ENCODE data around the gene MRC1. TPM values are rescaled to one million over a fixed set of nuclear protein-coding genes. Genes with fewer than 3 reads are reported as not detected.

The MRC1 gene
- polyA plus RNA-seq, 2 of the 4 experiments (the other 2 are of a cell fraction) = not detected

- no peak for TF ChIP-seq CEBPB (IDR thresholded peaks at IDR 0.05)
- TF ChIP-seq HOXB13 (CRISPR knock-in tag; IDR thresholded peaks at IDR 0.05; ENCODE audit: low read depth) = no peak
- TF ChIP-seq BCL3 (IDR thresholded peaks at IDR 0.05) = no peak
- Histone ChIP-seq H3K9me3 (no peaks in the 10 kb centered on the region), H3K4me3 (no peak overlapping the region), H3K4me2 (no peak overlapping the region), H3K27ac (no peak overlapping the region), H3K4me1 (no peaks in the 10 kb centered on the region)
- POLR2A ChIA-PET = no interaction called here
- no peak for FAIRE-seq
- no peak for DNase-seq (ENCODE audit: low read depth in 1 of 2, low spot score in 1 of 2)
- no peak for ATAC-seq
- CTCF ChIA-PET = interaction anchor here (1.9 kb wide), 1 partner anchor 9 kb away, joined by 15 read pairs; no protein-coding TSS in a partner anchor
- 24% methylated on average over 3 of the region's 3 CpGs for WGBS (ENCODE audit: missing lambda C conversion rate)
These were observed 47.9 kb downstream of the MRC1 start for GRCh38 chr10:17857040-17857439.

GRCh38 chr10:17859492-17860156 lies 50.5 kb downstream of the MRC1 start:
- POLR2A ChIA-PET = no interaction called here
- H3K27ac ChIP-seq = no peak overlapping the region
- DNase-seq (ENCODE audit: low read depth in 1 of 2, low spot score in 1 of 2) (no peak), FAIRE-seq (no peak), ATAC-seq (no peak)
- no peaks in the 10 kb centered on the region for H3K4me1 ChIP-seq
- no peaks in the 10 kb centered on the region for H3K9me3 ChIP-seq
- CTCF ChIA-PET = no interaction called here
- H3K4me3 ChIP-seq = no peak overlapping the region
- WGBS (ENCODE audit: missing lambda C conversion rate) = 42% methylated on average over 8 of the region's 8 CpGs
- TF ChIP-seq NR3C1 (IDR thresholded peaks at IDR 0.05) (no peak), RCOR1 (IDR thresholded peaks at IDR 0.05; ENCODE audit: low read depth, low read length) (no peak), MYC (IDR thresholded peaks at IDR 0.05; ENCODE audit: borderline replicate concordance, low read length) (no peak), ZSCAN20 (CRISPR knock-in tag; IDR thresholded peaks at IDR 0.05) (no peak), RARB (CRISPR knock-in tag; IDR thresholded peaks at IDR 0.05) (no peak), CEBPB (IDR thresholded peaks at IDR 0.05) (no peak), JUN (IDR thresholded peaks at IDR 0.05) (no peak), ELK1 (IDR thresholded peaks at IDR 0.05; ENCODE audit: low read depth, low read length) (no peak), RAD21 (conservative IDR thresholded peaks at IDR 0.05 in 1 of 2, IDR thresholded peaks at IDR 0.05 in 1 of 2) (no peak), HOXB5 (CRISPR knock-in tag; IDR thresholded peaks at IDR 0.05) (no peak), FOXS1 (CRISPR knock-in tag; IDR thresholded peaks at IDR 0.05) (no peak), ZC3H11A (IDR thresholded peaks at IDR 0.05) (no peak), PHF8 (IDR thresholded peaks at IDR 0.05; ENCODE audit: borderline replicate concordance, low read depth) (no peak), USF2 (IDR thresholded peaks at IDR 0.05) (no peak), ZFP36 (IDR thresholded peaks at IDR 0.05; ENCODE audit: borderline replicate concordance, partially characterized antibody) (no peak), BCL3 (IDR thresholded peaks at IDR 0.05) (no peak)
- TF ChIP-seq, protein P1, sequence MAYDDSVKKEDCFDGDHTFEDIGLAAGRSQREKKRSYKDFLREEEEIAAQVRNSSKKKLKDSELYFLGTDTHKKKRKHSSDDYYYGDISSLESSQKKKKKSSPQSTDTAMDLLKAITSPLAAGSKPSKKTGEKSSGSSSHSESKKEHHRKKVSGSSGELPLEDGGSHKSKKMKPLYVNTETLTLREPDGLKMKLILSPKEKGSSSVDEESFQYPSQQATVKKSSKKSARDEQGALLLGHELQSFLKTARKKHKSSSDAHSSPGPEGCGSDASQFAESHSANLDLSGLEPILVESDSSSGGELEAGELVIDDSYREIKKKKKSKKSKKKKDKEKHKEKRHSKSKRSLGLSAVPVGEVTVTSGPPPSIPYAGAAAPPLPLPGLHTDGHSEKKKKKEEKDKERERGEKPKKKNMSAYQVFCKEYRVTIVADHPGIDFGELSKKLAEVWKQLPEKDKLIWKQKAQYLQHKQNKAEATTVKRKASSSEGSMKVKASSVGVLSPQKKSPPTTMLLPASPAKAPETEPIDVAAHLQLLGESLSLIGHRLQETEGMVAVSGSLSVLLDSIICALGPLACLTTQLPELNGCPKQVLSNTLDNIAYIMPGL (CRISPR knock-in tag; IDR thresholded peaks at IDR 0.05; ENCODE audit: borderline replicate concordance) = no peak
- H3K4me2 ChIP-seq = no peak overlapping the region
